ENCODE measurements around the gene POMP. TPM values are rescaled to one million over a fixed set of nuclear protein-coding genes. Genes with fewer than 3 reads are reported as not detected.

POMP gene
- total RNA-seq, 1 donor from 2014 or later: 112 TPM

GRCh38 chr13:28636069-28636468 is 22.9 kb upstream of the POMP start:
- intact Hi-C loops (cut with DNase I): loop anchor here (2.0 to 10.0 kb wide), 2 partner anchors 101 to 311 kb away; no protein-coding TSS in a partner anchor
- ATAC-seq (ENCODE audit: poor library complexity) (no peak), DNase-seq (no peak)

- peak; percentile 91 for ATAC-seq (ENCODE audit: poor library complexity)
- peak; percentile 42 for DNase-seq
- intact Hi-C loops (cut with DNase I): loop anchor here (2.0 to 10.0 kb wide), 2 partner anchors 102 to 312 kb away; no protein-coding TSS in a partner anchor
Measured at GRCh38 chr13:28636677-28637317, 22.1 kb upstream of the POMP start.

- intact Hi-C loops (cut with DNase I): loop anchor here (2.0 to 10.0 kb wide), 2 partner anchors 103 to 313 kb away; no protein-coding TSS in a partner anchor
- ATAC-seq (ENCODE audit: poor library complexity): peak; percentile 74
Measured at GRCh38 chr13:28637714-28638355, 21.1 kb upstream of the POMP start.

GRCh38 chr13:28638756-28639155 is 20.2 kb upstream of the POMP start:
- intact Hi-C loops (cut with DNase I): loop anchor here (10.0 kb wide), 1 partner anchor 104 kb away; no protein-coding TSS in a partner anchor
- ATAC-seq (ENCODE audit: poor library complexity) (no peak), DNase-seq (no peak)

More at GRCh38 chr13:28637714-28638355, 21.1 kb upstream of the POMP start:
- no peak for DNase-seq

GRCh38 chr13:28640861-28641599 is 17.9 kb upstream of the POMP start:
- ATAC-seq (ENCODE audit: poor library complexity): no peak
- DNase-seq: no peak
- intact Hi-C loops (cut with DNase I): no loop called here

GRCh38 chr13:28641600-28641926 is 17.4 kb upstream of the POMP start:
- ATAC-seq (ENCODE audit: poor library complexity): no peak
- DNase-seq: no peak
- intact Hi-C loops (cut with DNase I): no loop called here

- no peak for ATAC-seq (ENCODE audit: poor library complexity)
- intact Hi-C loops (cut with DNase I): no loop called here
- no peak for DNase-seq
Measured at GRCh38 chr13:28650284-28650683, 8.6 kb upstream of the POMP start.

GRCh38 chr13:28651810-28652401 is 7.0 kb upstream of the POMP start:
- ATAC-seq (ENCODE audit: poor library complexity) (no peak), DNase-seq (no peak)
- intact Hi-C loops (cut with DNase I): no loop called here

- ATAC-seq (ENCODE audit: poor library complexity): no peak
- intact Hi-C loops (cut with DNase I): no loop called here
- no peak for DNase-seq
Measured at GRCh38 chr13:28653111-28653510, 5.8 kb upstream of the POMP start.

- DNase-seq (no peak), ATAC-seq (ENCODE audit: poor library complexity) (no peak)
- intact Hi-C loops (cut with DNase I): no loop called here
Measured at GRCh38 chr13:28654276-28654675, 4.7 kb upstream of the POMP start.

- ATAC-seq (ENCODE audit: poor library complexity): no peak
- intact Hi-C loops (cut with DNase I): no loop called here
- DNase-seq: no peak
Measured at GRCh38 chr13:28655561-28655960, 3.4 kb upstream of the POMP start.

GRCh38 chr13:28657784-28658538 is 969 bp upstream of the POMP start:
- peak; percentile 21 for ATAC-seq (ENCODE audit: poor library complexity)
- intact Hi-C loops (cut with DNase I): no loop called here
- no peak for DNase-seq

GRCh38 chr13:28658539-28658795 is 463 bp upstream of the POMP start:
- peak; percentile 21 for ATAC-seq (ENCODE audit: poor library complexity)
- no peak for DNase-seq
- intact Hi-C loops (cut with DNase I): no loop called here

GRCh38 chr13:28659621-28659970 is 666 bp downstream of the POMP start:
- no peak for DNase-seq
- no peak for ATAC-seq (ENCODE audit: poor library complexity)
- intact Hi-C loops (cut with DNase I): no loop called here

- DNase-seq (no peak), ATAC-seq (ENCODE audit: poor library complexity) (no peak)
- intact Hi-C loops (cut with DNase I): loop anchor here (5.0 kb wide), 1 partner anchor 35 kb away; no protein-coding TSS in a partner anchor
Measured at GRCh38 chr13:28666897-28667488, 8.1 kb downstream of the POMP start.

GRCh38 chr13:28671126-28671792 is 12.3 kb downstream of the POMP start:
- no peak for DNase-seq
- intact Hi-C loops (cut with DNase I): no loop called here
- no peak for ATAC-seq (ENCODE audit: poor library complexity)

- intact Hi-C loops (cut with DNase I): no loop called here
- no peak for DNase-seq
- no peak for ATAC-seq (ENCODE audit: poor library complexity)
Measured at GRCh38 chr13:28678809-28679208, 19.9 kb downstream of the POMP start.

GRCh38 chr13:28679628-28680027 is 20.7 kb downstream of the POMP start:
- intact Hi-C loops (cut with DNase I): loop anchor here (10.0 kb wide), 1 partner anchor 115 kb away; no protein-coding TSS in a partner anchor
- DNase-seq: no peak
- no peak for ATAC-seq (ENCODE audit: poor library complexity)

Measured in Right ventricle myocardium superior (tissue), 1 donor.